HG02938 (cell line): ENCODE measurements around the gene FSTL3.
"Not testable (repeated sequence)": the region's sequence is repeated elsewhere in the genome, so short reads cannot be mapped to it uniquely, and the experiment has no call there.

ENCODE experiments used
- ATAC-seq: cut with Tn5 transposase; IDR thresholded peaks from one replicate; pipeline ENCODE4 v1.9.1; 2021; ENCODE audit warnings: mild to moderate bottlenecking, moderate library complexity; ENCODE audit not compliant: unreplicated experiment

The FSTL3 gene

GRCh38 chr19:660793-661426 lies 15.3 kb upstream of the FSTL3 start:
- no peak for ATAC-seq

- ATAC-seq: no peak
Measured at GRCh38 chr19:661427-662196, 14.6 kb upstream of the FSTL3 start.

- ATAC-seq: peak; percentile 21
Measured at GRCh38 chr19:662207-662961, 13.8 kb upstream of the FSTL3 start.

GRCh38 chr19:662962-663681 lies 13.1 kb upstream of the FSTL3 start, which contains the start of gene RNF126:
Gene RNF126, minus strand, starts transcription at chr19:663214. Its CDS starts 93 bp downstream, at chr19:663121.
- ATAC-seq: peak; percentile 48

- no peak for ATAC-seq
Measured at GRCh38 chr19:663682-664117, 12.5 kb upstream of the FSTL3 start.

- no peak for ATAC-seq
Measured at GRCh38 chr19:664913-665443, 11.2 kb upstream of the FSTL3 start.

GRCh38 chr19:666985-667573 lies 9.1 kb upstream of the FSTL3 start:
- ATAC-seq: not testable (repeated sequence)

- ATAC-seq: not testable (repeated sequence)
Measured at GRCh38 chr19:668675-669434, 7.3 kb upstream of the FSTL3 start.

- no peak for ATAC-seq
Measured at GRCh38 chr19:670609-671075, 5.5 kb upstream of the FSTL3 start.

- ATAC-seq: no peak
Measured at GRCh38 chr19:674282-675151, 1.7 kb upstream of the FSTL3 start.

- ATAC-seq: no peak
Measured at GRCh38 chr19:676007-676338, 219 bp upstream of the FSTL3 start.

GRCh38 chr19:677201-677600 lies 1.0 kb downstream of the FSTL3 start:
- no peak for ATAC-seq

- ATAC-seq: no peak
Measured at GRCh38 chr19:677601-678436, 1.6 kb downstream of the FSTL3 start.

- ATAC-seq: no peak
Measured at GRCh38 chr19:678791-679388, 2.7 kb downstream of the FSTL3 start.

- peak; percentile 17 for ATAC-seq
Measured at GRCh38 chr19:679418-680286, 3.5 kb downstream of the FSTL3 start.

- peak; percentile 61 for ATAC-seq
Measured at GRCh38 chr19:680287-681028, 4.3 kb downstream of the FSTL3 start.
